ENCODE data around the gene HDAC4.

DNA sequence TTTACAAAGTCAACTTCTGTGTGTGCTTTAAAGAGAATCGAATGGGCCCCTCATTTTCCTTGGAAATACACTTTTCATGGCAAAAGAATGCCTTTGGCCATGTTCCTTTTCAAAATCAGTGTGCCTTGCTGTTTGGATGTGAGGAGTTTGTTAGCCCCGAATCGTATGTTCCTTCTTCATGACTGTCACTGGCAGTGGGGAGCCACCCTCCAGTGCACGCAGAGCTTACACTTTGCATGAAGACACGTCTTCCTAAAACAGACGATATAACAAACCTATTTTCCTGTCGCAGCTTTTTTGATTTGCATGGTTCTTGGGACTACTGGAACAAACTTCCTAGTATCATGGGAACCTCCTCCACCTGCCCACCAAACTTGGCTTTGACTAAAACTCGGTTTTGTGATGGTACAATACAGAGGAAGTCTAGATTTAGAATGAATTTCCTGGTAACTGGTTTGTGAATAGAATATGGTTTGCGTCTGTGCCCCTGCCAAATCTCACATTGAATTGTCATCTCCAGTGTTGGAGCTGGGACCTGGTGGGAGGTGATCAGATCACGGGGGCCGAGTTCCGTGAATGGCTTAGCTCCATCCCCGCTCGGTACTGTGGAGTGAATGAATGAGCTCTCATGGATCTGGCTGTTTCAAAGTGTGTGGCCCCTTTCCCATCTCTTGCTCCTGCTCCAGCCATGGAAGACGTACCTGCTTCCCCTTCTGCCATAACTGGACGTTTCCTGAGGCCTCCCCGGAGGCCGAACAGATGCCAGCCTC, 358.1 kb downstream of the HDAC4 start:
- TF ChIP-seq CTCF (IDR thresholded peaks at IDR 0.05), result no peak
- no peak for TF ChIP-seq ZFX (IDR thresholded peaks at IDR 0.05; ENCODE audit: borderline replicate concordance)

Data from 22Rv1 (cell line).